Measurements from ENCODE around the gene CNKSR3. TPM values are rescaled to one million over a fixed set of nuclear protein-coding genes. Genes with fewer than 3 reads are reported as not detected.

The CNKSR3 gene
- total RNA-seq, 1 experiment from 2014 or later: 3.9 TPM

- ChIA-PET POLR2A (no interaction called here), CTCF (interaction anchor here (0.6 kb wide), 1 partner anchor 158 kb away, joined by 5 read pairs; no protein-coding TSS in a partner anchor)
- H3K27ac Mint-ChIP-seq (ENCODE audit: low read depth, unreplicated experiment): no peak overlapping the region
- no peak for DNase-seq (ENCODE audit: unreplicated experiment)
- no peaks in the 10 kb centered on the region for H3K4me1 Mint-ChIP-seq (ENCODE audit: insufficient read depth, unreplicated experiment)
- H3K9me3 Mint-ChIP-seq (ENCODE audit: unreplicated experiment): no peaks in the 10 kb centered on the region
- TF ChIP-seq CTCF (IDR thresholded peaks at IDR 0.05; ENCODE audit: unreplicated experiment): no peak
- BruUV-seq (replicated peaks): no TSS peak
- no peaks in the 10 kb centered on the region for H3K27me3 Mint-ChIP-seq (ENCODE audit: insufficient read depth, unreplicated experiment)
- H3K4me3 Mint-ChIP-seq (ENCODE audit: unreplicated experiment): no peak overlapping the region
- intact Hi-C loops (cut with micrococcal nuclease): no loop called here
- H3K36me3 Mint-ChIP-seq (ENCODE audit: insufficient read depth, unreplicated experiment): no peaks in the 10 kb centered on the region
Observed at GRCh38 chr6:154378518-154378917, 132.0 kb downstream of the CNKSR3 start.

- intact Hi-C loops (cut with micrococcal nuclease): no loop called here
- no TSS peak for BruUV-seq (replicated peaks)
- no peak for DNase-seq (ENCODE audit: unreplicated experiment)
- POLR2A ChIA-PET: interaction anchor here (0.6 kb wide), 1 partner anchor 1579 kb away, joined by 4 read pairs; no protein-coding TSS in a partner anchor
- Mint-ChIP-seq H3K4me3 (ENCODE audit: unreplicated experiment) (no peak overlapping the region), H3K27me3 (ENCODE audit: insufficient read depth, unreplicated experiment) (no peaks in the 10 kb centered on the region), H3K9me3 (ENCODE audit: unreplicated experiment) (no peaks in the 10 kb centered on the region), H3K36me3 (ENCODE audit: insufficient read depth, unreplicated experiment) (no peaks in the 10 kb centered on the region), H3K27ac (ENCODE audit: low read depth, unreplicated experiment) (peak overlapping the region; percentile 31), H3K4me1 (ENCODE audit: insufficient read depth, unreplicated experiment) (no peaks in the 10 kb centered on the region)
- no peak for TF ChIP-seq CTCF (IDR thresholded peaks at IDR 0.05; ENCODE audit: unreplicated experiment)
- CTCF ChIA-PET: interaction anchor here (0.6 to 0.7 kb wide), 2 partner anchors 9 to 59 kb away, joined by 3 to 4 read pairs; no protein-coding TSS in a partner anchor
Observed at GRCh38 chr6:154377726-154378125, 132.8 kb downstream of the CNKSR3 start.

- no peaks in the 10 kb centered on the region for H3K4me1 Mint-ChIP-seq (ENCODE audit: insufficient read depth, unreplicated experiment)
- no peak overlapping the region for H3K4me3 Mint-ChIP-seq (ENCODE audit: unreplicated experiment)
- no TSS peak for BruUV-seq (replicated peaks)
- no peak for TF ChIP-seq CTCF (IDR thresholded peaks at IDR 0.05; ENCODE audit: unreplicated experiment)
- intact Hi-C loops (cut with micrococcal nuclease): no loop called here
- POLR2A ChIA-PET: no interaction called here
- CTCF ChIA-PET: interaction anchor here (0.7 kb wide), 1 partner anchor 227 kb away, joined by 3 read pairs; no protein-coding TSS in a partner anchor
- no peaks in the 10 kb centered on the region for H3K36me3 Mint-ChIP-seq (ENCODE audit: insufficient read depth, unreplicated experiment)
- no peak overlapping the region for H3K27ac Mint-ChIP-seq (ENCODE audit: low read depth, unreplicated experiment)
- DNase-seq (ENCODE audit: unreplicated experiment): no peak
- H3K27me3 Mint-ChIP-seq (ENCODE audit: insufficient read depth, unreplicated experiment): no peaks in the 10 kb centered on the region
- no peaks in the 10 kb centered on the region for H3K9me3 Mint-ChIP-seq (ENCODE audit: unreplicated experiment)
Observed at GRCh38 chr6:154373971-154374370, 136.5 kb downstream of the CNKSR3 start.

GRCh38 chr6:154371281-154371680 is 139.2 kb downstream of the CNKSR3 start:
- no TSS peak for BruUV-seq (replicated peaks)
- TF ChIP-seq CTCF (IDR thresholded peaks at IDR 0.05; ENCODE audit: unreplicated experiment): no peak
- H3K27me3 Mint-ChIP-seq (ENCODE audit: insufficient read depth, unreplicated experiment): no peaks in the 10 kb centered on the region
- CTCF ChIA-PET: interaction anchor here (0.5 to 2.5 kb wide), 10 partner anchors 9 to 1142 kb away, joined by 3 to 9 read pairs (median 4); no protein-coding TSS in a partner anchor
- no peak overlapping the region for H3K27ac Mint-ChIP-seq (ENCODE audit: low read depth, unreplicated experiment)
- H3K4me3 Mint-ChIP-seq (ENCODE audit: unreplicated experiment): no peak overlapping the region
- intact Hi-C loops (cut with micrococcal nuclease): no loop called here
- POLR2A ChIA-PET: interaction anchor here (0.6 to 0.9 kb wide), 2 partner anchors 94 to 1406 kb away, joined by 3 to 6 read pairs; no protein-coding TSS in a partner anchor
- H3K9me3 Mint-ChIP-seq (ENCODE audit: unreplicated experiment): no peaks in the 10 kb centered on the region
- H3K36me3 Mint-ChIP-seq (ENCODE audit: insufficient read depth, unreplicated experiment): no peaks in the 10 kb centered on the region
- DNase-seq (ENCODE audit: unreplicated experiment): no peak
- peaks cover 13% of the 10 kb centered on the region for H3K4me1 Mint-ChIP-seq (ENCODE audit: insufficient read depth, unreplicated experiment)

Measured in MCF 10A (cell line).